GM21390 (cell line): ENCODE data around the gene RMND5B.
A peak's percentile ranks its signal among the peaks of the same experiment; 100 is the strongest.
"Not testable (repeated sequence)": the region's sequence is repeated elsewhere in the genome, so short reads cannot be mapped to it uniquely, and the experiment has no call there.

Experiments used
- ATAC-seq: cut with Tn5 transposase; IDR thresholded peaks from one replicate; pipeline ENCODE4 v1.9.1; 2021; ENCODE audit not compliant: unreplicated experiment

RMND5B gene

GRCh38 chr5:178113841-178114324, 16.9 kb upstream of the RMND5B start:
- no peak for ATAC-seq

GRCh38 chr5:178114325-178115135, 16.3 kb upstream of the RMND5B start:
- ATAC-seq: no peak

GRCh38 chr5:178115136-178115813, 15.5 kb upstream of the RMND5B start:
- ATAC-seq: no peak

GRCh38 chr5:178115814-178116142, 15.0 kb upstream of the RMND5B start:
- ATAC-seq: no peak

- peak; percentile 22 for ATAC-seq
Observed at GRCh38 chr5:178116143-178116885, 14.5 kb upstream of the RMND5B start.

GRCh38 chr5:178117923-178118701, 12.7 kb upstream of the RMND5B start:
- no peak for ATAC-seq

- ATAC-seq: no peak
Observed at GRCh38 chr5:178119915-178120606, 10.8 kb upstream of the RMND5B start.

GRCh38 chr5:178120607-178121357, 10.0 kb upstream of the RMND5B start:
- ATAC-seq: peak; percentile 78

- no peak for ATAC-seq
Observed at GRCh38 chr5:178121391-178122276, 9.2 kb upstream of the RMND5B start.

- no peak for ATAC-seq
Observed at GRCh38 chr5:178122346-178122745, 8.5 kb upstream of the RMND5B start.

- ATAC-seq: no peak
Observed at GRCh38 chr5:178123094-178123965, 7.5 kb upstream of the RMND5B start.

GRCh38 chr5:178123966-178124925, 6.6 kb upstream of the RMND5B start:
- no peak for ATAC-seq

GRCh38 chr5:178125253-178125906, 5.4 kb upstream of the RMND5B start:
- no peak for ATAC-seq

- ATAC-seq: no peak
Observed at GRCh38 chr5:178126556-178126955, 4.3 kb upstream of the RMND5B start.

GRCh38 chr5:178127300-178128009, 3.4 kb upstream of the RMND5B start:
- ATAC-seq: not testable (repeated sequence)
